Measurements from ENCODE around the gene ACOT9. TPM values are rescaled to one million over a fixed set of nuclear protein-coding genes. Genes with fewer than 3 reads are reported as not detected.

The ACOT9 gene
- total and polyA plus RNA-seq, 2 donors (not counting 3 experiments of a cell fraction or from before 2014, with no cell fraction given) = 38.4 to 83.1 TPM

GRCh38 chrX:23656091-23656490 lies 87.0 kb downstream of the ACOT9 start:
- intact Hi-C loops (cut with micrococcal nuclease) (no loop called here), dilution Hi-C loops (cut with MboI; ENCODE audit: extremely low pct_ligation_motif_present, low sequenced_read_pairs) (no loop called here)
- Histone ChIP-seq H3K9me1 (replicated peaks; ENCODE audit: control insufficient read depth, extremely low read depth, insufficient read depth, low read length) (no peaks in the 10 kb centered on the region), H3K9ac (replicated peaks; ENCODE audit: extremely low read depth, insufficient read depth, low read length) (no peak overlapping the region), H4K20me1 (replicated peaks; ENCODE audit: control insufficient read depth, extremely low read depth, insufficient read depth, low read length) (no peaks in the 10 kb centered on the region), H3K4me2 (ENCODE audit: insufficient read depth, low read length) (no peak overlapping the region), H3K27ac (ENCODE audit: insufficient read depth, low read depth, low read length) (no peak overlapping the region), H3K9me3 (replicated peaks; ENCODE audit: control insufficient read depth, insufficient read depth, low read length) (no peaks in the 10 kb centered on the region), H3K36me3 (ENCODE audit: control insufficient read depth in 2 of 2, extremely low read depth in 1 of 2, insufficient read depth in 2 of 2, low read length in 2 of 2) (no peaks in the 10 kb centered on the region), H3K4me3 (replicated peaks in 1 of 3; ENCODE audit: insufficient read depth in 1 of 3, low read depth in 1 of 3, low read length in 3 of 3) (no peak overlapping the region), H3K27me3 (ENCODE audit: control insufficient read depth in 2 of 2, insufficient read depth in 2 of 2, low read length in 2 of 2) (peaks cover 0 to 4% of the 10 kb centered on the region in 2 experiments), H3K4me1 (ENCODE audit: control insufficient read depth, extremely low read depth, insufficient read depth, low read length) (no peaks in the 10 kb centered on the region), H2AFZ (ENCODE audit: low read depth, low read length) (no peak overlapping the region), H3K79me2 (ENCODE audit: control insufficient read depth, insufficient read depth, low read length) (no peaks in the 10 kb centered on the region)
- DNase-seq (ENCODE audit: low read depth, low spot score) (no peak), FAIRE-seq (no peak)
- ChIA-PET POLR2A (no interaction called here), CTCF (no interaction called here)
- TF ChIP-seq EZH2 (IDR thresholded peaks at IDR 0.05; ENCODE audit: borderline replicate concordance, low read depth, low read length, severe bottlenecking) (no peak), POLR2A (IDR thresholded peaks at IDR 0.05; ENCODE audit: low read depth, low read length) (no peak)
- BruUV-seq (replicated peaks) = no TSS peak

Small RNAs within 50 kb of the gene (small RNA-seq; reads per million reads assigned to genes)
- gene RF00019 (ENCODE audit: insufficient read depth, insufficient read length, low read depth, low replicate concordance) = not detected

Other genes with a start within 250 kb of the ACOT9 start
- gene PRDX4, start 75.8 kb downstream of the ACOT9 start, total RNA-seq = 141 and 144 TPM in 2 replicates
- gene PRDX4, start 75.8 kb downstream of the ACOT9 start, polyA plus RNA-seq = 145 and 164 TPM in 2 replicates
- 256 and 289 TPM in 2 replicates for gene SAT1, start 39.9 kb upstream of the ACOT9 start, total RNA-seq
- 264 and 526 TPM in 2 replicates for gene SAT1, start 39.9 kb upstream of the ACOT9 start, polyA plus RNA-seq
- gene APOO, start 164.7 kb upstream of the ACOT9 start, total RNA-seq = 20.9 and 24.3 TPM in 2 replicates
- 7.6 and 9.8 TPM in 2 replicates for gene APOO, start 164.7 kb upstream of the ACOT9 start, polyA plus RNA-seq
- not detected in 2 replicates for gene CXorf58, start 164.7 kb upstream of the ACOT9 start, total RNA-seq
- not detected in 2 replicates for gene CXorf58, start 164.7 kb upstream of the ACOT9 start, polyA plus RNA-seq